Natural killer cell (primary cell): ENCODE data around the gene NRCAM. TPM values are rescaled to one million over a fixed set of nuclear protein-coding genes. Genes with fewer than 3 reads are reported as not detected.

Source experiments
- ATAC-seq, 3 donors: fragments of 150-1000 bp in 2 of 3; fragments of 200-7000 bp in 1 of 3; cut with Tn5 transposase; 1 replicate in 1 of 3; 2 replicates in 2 of 3; pipeline ENCODE4 v1.10.0; 2021; ENCODE audit warnings: mild to moderate bottlenecking in 2 of 3, moderate library complexity in 2 of 3
- DNase-seq, 2 donors: peaks; one replicate each; pipeline versions ENCODE4 v3.0.0 to v3.0.0-alpha.2; 2013 to 2021; ENCODE audit warnings: mixed read lengths in 1 of 2
- H3K27ac ChIP-seq: one replicate; pipeline ENCODE4 v1.5.1; 2013; ENCODE audit warnings: mild to moderate bottlenecking, low read length
- H3K27me3 ChIP-seq: one replicate; pipeline ENCODE4 v1.6.1; 2013; ENCODE audit warnings: low read length; ENCODE audit not compliant: control insufficient read depth, insufficient read depth
- H3K36me3 ChIP-seq: one replicate; pipeline ENCODE4 v1.6.1; 2013; ENCODE audit warnings: low read length; ENCODE audit not compliant: control insufficient read depth, insufficient read depth
- H3K4me1 ChIP-seq: one replicate; pipeline ENCODE4 v1.6.1; 2013; ENCODE audit warnings: low read length; ENCODE audit not compliant: control insufficient read depth, insufficient read depth
- H3K4me3 ChIP-seq: one replicate; pipeline ENCODE4 v1.5.1; 2013; ENCODE audit warnings: low read length
- H3K9me3 ChIP-seq: one replicate; pipeline ENCODE4 v1.6.1; 2013; ENCODE audit warnings: low read length; ENCODE audit not compliant: control insufficient read depth, insufficient read depth
- H3K27ac Mint-ChIP-seq, 2 donors: one replicate each; pipeline ENCODE4 v1.8.0; 2022; ENCODE audit warnings: mild to moderate bottlenecking in 2 of 2, mixed read lengths in 2 of 2, moderate library complexity in 1 of 2
- H3K27me3 Mint-ChIP-seq, 2 donors: one replicate each; pipeline ENCODE4 v1.8.0; 2022; ENCODE audit warnings: low read depth in 2 of 2, mixed read lengths in 2 of 2
- H3K36me3 Mint-ChIP-seq: one replicate; pipeline ENCODE4 v1.8.0; 2022; ENCODE audit warnings: mixed read lengths
- H3K4me1 Mint-ChIP-seq, 2 donors: one replicate each; pipeline ENCODE4 v1.8.0; 2022; ENCODE audit warnings: mixed read lengths in 2 of 2
- H3K4me3 Mint-ChIP-seq: one replicate; pipeline ENCODE4 v1.8.0; 2022; ENCODE audit warnings: mild to moderate bottlenecking, moderate library complexity, mixed read lengths
- H3K9me3 Mint-ChIP-seq, 2 donors: one replicate each; pipeline ENCODE4 v1.8.0; 2022; ENCODE audit warnings: mixed read lengths in 2 of 2
- CTCF ChIP-seq: fragments of 200-600 bp; IDR thresholded peaks from one replicate; pipeline ENCODE4 v1.8.0; 2022; ENCODE audit warnings: antibody characterized with exemption
- WGBS: methylation state at CpG from one replicate; pipeline ENCODE4 v1.1.7; 2013; ENCODE audit warnings: missing lambda C conversion rate; ENCODE audit not compliant: insufficient coverage; 5-methylcytosine and 5-hydroxymethylcytosine counted together
- intact Hi-C: fragments of 100-400 bp; cut with micrococcal nuclease; formaldehyde crosslinking; loops from one replicate; pipeline ENCODE4 v1.14.2; 2022
- total RNA-seq, 4 donors: library from RNA; stranded (reverse); fragments of 120-200 nt in 1 of 4; gene quantifications; one replicate each; pipeline versions ENCODE4 v1.2.3 to v1.2.4, GENCODE V29; 2013 to 2022

NRCAM gene
- total RNA-seq, 3 donors from 2014 or later (not counting 1 experiment from before 2014, with no cell fraction given): 0.27 to 0.95 (median 0.52) TPM

- Histone ChIP-seq H3K36me3 (no peaks in the 10 kb centered on the region), H3K4me3 (no peak overlapping the region), H3K9me3 (no peaks in the 10 kb centered on the region), H3K27ac (peak overlapping the region; percentile 49), H3K4me1 (peaks cover 18% of the 10 kb centered on the region), H3K27me3 (no peaks in the 10 kb centered on the region)
- no peaks in the 10 kb centered on the region for H3K36me3 Mint-ChIP-seq
- H3K27me3 Mint-ChIP-seq: peaks cover 0 to 12% of the 10 kb centered on the region in 2 donors
- H3K9me3 Mint-ChIP-seq: no peaks in the 10 kb centered on the region
- WGBS: 64% methylated on average over 4 of the region's 4 CpGs
- H3K4me3 Mint-ChIP-seq: peak overlapping the region; percentile 51
- peaks cover 19% of the 10 kb centered on the region in 2 donors for H3K4me1 Mint-ChIP-seq
- H3K27ac Mint-ChIP-seq: peak overlapping the region; percentile 22 to 67
- DNase-seq: no peak
- intact Hi-C loops: no loop called here
- TF ChIP-seq CTCF: no peak
- no peak for ATAC-seq
Observed at GRCh38 chr7:108136191-108136688, 320.0 kb downstream of the NRCAM start.

- no peaks in the 10 kb centered on the region for H3K27me3 ChIP-seq
- H3K4me1 Mint-ChIP-seq: peaks cover 19% of the 10 kb centered on the region in 2 donors
- peaks cover 0 to 12% of the 10 kb centered on the region in 2 donors for H3K27me3 Mint-ChIP-seq
- TF ChIP-seq CTCF: no peak
- no peak overlapping the region for H3K4me3 ChIP-seq
- peak overlapping the region; percentile 53 for H3K27ac ChIP-seq
- no peaks in the 10 kb centered on the region for H3K9me3 Mint-ChIP-seq
- WGBS: 16% methylated on average over 7 of the region's 7 CpGs
- peaks cover 18% of the 10 kb centered on the region for H3K4me1 ChIP-seq
- intact Hi-C loops: no loop called here
- DNase-seq (peak in 1 of 2 donors; percentile 46), ATAC-seq (peak; percentile 73 to 95 (median 84))
- H3K27ac Mint-ChIP-seq: peak overlapping the region; percentile 22 to 67
- H3K36me3 ChIP-seq: no peaks in the 10 kb centered on the region
- no peaks in the 10 kb centered on the region for H3K36me3 Mint-ChIP-seq
- peak overlapping the region; percentile 51 for H3K4me3 Mint-ChIP-seq
- no peaks in the 10 kb centered on the region for H3K9me3 ChIP-seq
Observed at GRCh38 chr7:108135446-108136190, 320.6 kb downstream of the NRCAM start.

GRCh38 chr7:108134486-108134885 lies 321.8 kb downstream of the NRCAM start:
- intact Hi-C loops: no loop called here
- no peak for ATAC-seq
- DNase-seq: no peak
- H3K36me3 ChIP-seq: no peaks in the 10 kb centered on the region
- no peaks in the 10 kb centered on the region for H3K27me3 ChIP-seq
- H3K36me3 Mint-ChIP-seq: no peaks in the 10 kb centered on the region
- no CpG with 5 or more reads among the region's 1 CpG for WGBS
- peaks cover 0 to 5% of the 10 kb centered on the region in 2 donors for H3K27me3 Mint-ChIP-seq
- peaks cover 18% of the 10 kb centered on the region for H3K4me1 ChIP-seq
- no peak overlapping the region for H3K4me3 Mint-ChIP-seq
- H3K27ac ChIP-seq: no peak overlapping the region
- no peaks in the 10 kb centered on the region for H3K9me3 Mint-ChIP-seq
- H3K27ac Mint-ChIP-seq: no peak overlapping the region
- H3K4me3 ChIP-seq: no peak overlapping the region
- no peaks in the 10 kb centered on the region for H3K9me3 ChIP-seq
- no peak for TF ChIP-seq CTCF
- peaks cover 19% of the 10 kb centered on the region in 2 donors for H3K4me1 Mint-ChIP-seq
